Cardiac septum (tissue), 1 donor: ENCODE results near the gene HSPA14. TPM values are rescaled to one million over a fixed set of nuclear protein-coding genes. Genes with fewer than 3 reads are reported as not detected.
A peak's percentile ranks its signal among the peaks of the same experiment; 100 is the strongest.
"Not testable (repeated sequence)": the region's sequence is repeated elsewhere in the genome, so short reads cannot be mapped to it uniquely, and the experiment has no call there.

Experiments used
- DNase-seq: peaks from one replicate; pipeline ENCODE4 v3.0.0-alpha.2; 2020; ENCODE audit warnings: low spot score
- intact Hi-C: fragments of 100-400 bp; cut with DNase I; formaldehyde crosslinking; loops from one replicate; pipeline ENCODE4 v1.14.0; 2022
- long read RNA-seq: library from polyadenylated mRNA; unstranded; transcript quantifications from one replicate; pipeline ENCODE4 v2.0.0, GENCODE V29; 2021
- total RNA-seq: library from RNA; stranded (reverse); fragmentation: NEBNext Ultra II Directional; extraction: Animal tissue kit (Norgen Biotek cat#: 25700); gene quantifications from one replicate; pipeline ENCODE4 v1.2.1, GENCODE V29; 2021
- donor health status: DM: no; HTN: no; CAD: no.

Gene HSPA14, protein sequence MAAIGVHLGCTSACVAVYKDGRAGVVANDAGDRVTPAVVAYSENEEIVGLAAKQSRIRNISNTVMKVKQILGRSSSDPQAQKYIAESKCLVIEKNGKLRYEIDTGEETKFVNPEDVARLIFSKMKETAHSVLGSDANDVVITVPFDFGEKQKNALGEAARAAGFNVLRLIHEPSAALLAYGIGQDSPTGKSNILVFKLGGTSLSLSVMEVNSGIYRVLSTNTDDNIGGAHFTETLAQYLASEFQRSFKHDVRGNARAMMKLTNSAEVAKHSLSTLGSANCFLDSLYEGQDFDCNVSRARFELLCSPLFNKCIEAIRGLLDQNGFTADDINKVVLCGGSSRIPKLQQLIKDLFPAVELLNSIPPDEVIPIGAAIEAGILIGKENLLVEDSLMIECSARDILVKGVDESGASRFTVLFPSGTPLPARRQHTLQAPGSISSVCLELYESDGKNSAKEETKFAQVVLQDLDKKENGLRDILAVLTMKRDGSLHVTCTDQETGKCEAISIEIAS
- 7.3 TPM for total RNA-seq
- long read RNA-seq, transcript HSPA14-201 (14 exons, 1,904 nt): major isoform, 13 of 18 reads
- long read RNA-seq, partial matches to known transcripts: 1 of 18 reads
- long read RNA-seq, other reads (novel, unspliced or antisense): 3 of 18 reads

DNA sequence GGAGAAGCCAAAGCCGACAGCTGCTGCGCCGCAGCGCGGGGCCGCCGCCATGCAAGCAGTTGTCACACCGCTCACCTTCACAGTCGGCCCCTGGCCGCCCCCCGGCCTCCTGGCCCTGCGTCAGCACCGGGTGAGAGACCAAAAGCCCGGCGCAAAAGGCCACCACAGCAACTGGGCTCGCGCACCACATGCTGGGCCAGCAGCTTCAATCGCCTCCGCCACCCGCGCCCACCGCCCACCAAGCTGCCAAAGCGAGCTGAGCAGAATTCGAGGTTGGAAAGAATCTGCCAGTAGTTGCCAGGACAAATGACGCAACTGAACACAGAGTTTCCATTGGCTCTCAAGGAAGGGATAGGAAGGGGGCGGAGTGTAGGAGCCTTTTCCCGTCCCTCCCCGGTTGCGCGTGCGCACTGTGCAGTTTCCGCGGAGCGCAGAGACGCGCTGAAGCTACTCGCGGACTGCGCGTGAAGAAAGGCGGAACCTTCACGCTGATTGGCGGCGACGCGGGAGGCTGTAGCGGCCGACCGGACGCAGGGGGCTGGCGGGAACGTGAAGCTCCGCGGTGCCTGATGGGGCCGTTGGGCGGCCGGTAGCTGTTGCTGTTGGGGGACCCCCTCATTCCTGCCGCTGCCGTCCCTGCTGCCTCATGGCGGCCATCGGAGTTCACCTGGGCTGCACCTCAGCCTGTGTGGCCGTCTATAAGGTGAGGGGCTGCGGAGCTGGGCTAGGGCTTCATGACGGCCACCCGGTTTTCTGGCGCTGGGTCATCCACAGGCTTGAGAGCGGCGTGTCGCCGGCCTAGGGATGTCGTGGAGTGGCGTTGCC, at the start of gene HSPA14, which contains the start of the genes CDNF and MSANTD7:
HSPA14 (plus strand) TSS at position 550 of the 825 bp plus-strand sequence; CDS start at position 647, 97 bp downstream.
CDNF (minus strand) TSS at position 281 of the 825 bp plus-strand sequence; CDS start at position 190, 91 bp downstream.
MSANTD7 (plus strand) TSS at position 550 of the 825 bp plus-strand sequence. CDS start 3,979 bp downstream, outside the sequence.
- DNase-seq: peak; percentile 100
- intact Hi-C loops: loop anchor here (2.0 to 5.0 kb wide), 3 partner anchors 41 to 236 kb away; partner anchors contain the start of genes DCLRE1C and SUV39H2

DNA sequence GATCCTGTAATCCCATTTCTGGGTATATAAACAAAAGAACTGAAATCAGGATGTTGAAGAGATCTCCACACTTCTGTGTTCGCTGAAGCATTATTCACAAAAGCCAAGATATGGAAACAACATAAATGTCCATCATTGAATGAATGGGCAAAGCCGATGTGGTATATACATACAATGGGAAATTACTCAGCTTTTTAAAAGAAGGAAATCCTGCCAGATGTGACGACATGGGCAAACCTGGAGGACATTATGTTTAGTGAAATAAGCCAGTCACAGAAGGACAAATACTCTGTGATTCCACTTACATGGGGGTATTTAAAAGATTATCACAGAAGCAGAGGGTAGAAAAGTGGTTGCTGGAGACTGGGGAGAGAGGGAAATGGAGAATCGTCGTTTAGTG, 39.5 kb upstream of the HSPA14 start:
- intact Hi-C loops: no loop called here
- DNase-seq: no peak

DNA sequence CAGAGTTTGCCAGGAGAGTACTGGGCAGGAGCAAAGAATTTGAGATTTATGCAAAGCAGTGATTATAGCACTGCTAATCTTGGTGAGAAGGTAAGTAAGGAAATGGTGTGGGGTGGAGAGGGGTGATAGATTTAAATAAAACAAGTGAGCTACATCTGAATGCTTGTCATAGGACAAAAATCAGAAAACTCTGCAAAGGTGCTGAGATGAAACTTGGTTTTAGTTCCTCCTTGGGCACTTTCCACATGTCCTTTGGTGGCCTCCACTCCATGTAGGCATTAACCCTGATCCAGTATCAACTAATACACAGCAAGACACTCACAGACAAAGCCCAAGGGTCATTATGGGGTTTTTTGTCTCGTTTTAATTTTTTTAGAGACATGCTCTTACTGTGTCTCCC, 37.7 kb upstream of the HSPA14 start:
- intact Hi-C loops: no loop called here
- no peak for DNase-seq

DNA sequence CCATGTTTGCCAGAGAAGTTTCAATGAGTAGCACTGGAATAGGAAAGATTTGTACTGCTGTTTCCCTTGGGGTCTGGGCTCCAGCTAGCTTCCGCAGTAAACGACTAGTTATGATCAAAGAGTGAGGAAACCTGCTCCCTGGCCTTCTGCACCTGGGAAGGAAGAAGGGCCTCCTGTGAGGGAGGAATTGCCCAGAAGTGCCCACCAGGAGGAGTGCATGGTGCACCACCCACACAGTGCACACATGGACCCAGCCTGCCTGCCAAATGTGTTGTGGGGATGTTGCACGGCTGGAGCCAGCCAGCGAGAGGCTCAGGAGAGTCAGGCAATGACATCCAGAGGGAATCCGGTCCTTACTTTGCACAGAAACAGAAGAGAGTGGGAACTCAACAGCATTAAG, 36.4 kb upstream of the HSPA14 start:
- intact Hi-C loops: no loop called here
- no peak for DNase-seq

DNA sequence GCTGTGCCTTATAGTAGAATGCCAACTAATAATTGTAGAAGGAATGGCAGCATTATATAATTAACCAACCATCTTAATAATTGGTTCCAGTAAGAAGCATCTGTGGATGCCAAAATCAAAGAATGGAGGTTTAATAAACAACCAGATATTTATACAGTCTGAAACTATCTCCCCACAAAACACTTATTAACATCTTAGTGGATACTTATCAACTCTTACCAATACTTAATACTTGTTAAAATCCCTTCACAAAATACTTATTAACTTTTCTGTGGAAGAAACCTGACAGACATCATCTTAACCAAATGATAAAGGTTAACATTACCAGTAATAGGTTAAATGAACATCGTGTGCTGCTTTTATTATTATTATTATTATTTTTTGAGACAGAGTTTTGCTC, 34.3 kb upstream of the HSPA14 start:
- intact Hi-C loops: no loop called here
- no peak for DNase-seq

DNA sequence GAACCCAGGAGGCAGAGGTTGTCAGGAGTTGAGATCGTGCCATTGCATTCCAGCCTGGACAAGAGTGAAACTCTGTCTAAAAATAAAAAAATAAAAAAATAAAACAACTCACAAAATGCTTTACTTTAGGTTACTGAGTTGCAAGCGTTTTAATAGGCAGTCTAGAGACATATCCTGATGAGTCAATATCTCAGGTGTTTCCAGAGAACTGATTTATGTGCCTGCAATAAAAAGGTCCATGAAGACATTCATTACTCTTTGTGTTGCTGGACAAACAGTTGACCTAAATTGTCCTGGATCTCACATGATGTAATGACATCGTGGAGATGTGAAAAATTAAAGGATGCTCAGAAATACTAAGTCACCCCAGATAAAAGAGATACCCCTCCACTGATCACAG, 31.8 kb upstream of the HSPA14 start:
- no peak for DNase-seq
- intact Hi-C loops: no loop called here

DNA sequence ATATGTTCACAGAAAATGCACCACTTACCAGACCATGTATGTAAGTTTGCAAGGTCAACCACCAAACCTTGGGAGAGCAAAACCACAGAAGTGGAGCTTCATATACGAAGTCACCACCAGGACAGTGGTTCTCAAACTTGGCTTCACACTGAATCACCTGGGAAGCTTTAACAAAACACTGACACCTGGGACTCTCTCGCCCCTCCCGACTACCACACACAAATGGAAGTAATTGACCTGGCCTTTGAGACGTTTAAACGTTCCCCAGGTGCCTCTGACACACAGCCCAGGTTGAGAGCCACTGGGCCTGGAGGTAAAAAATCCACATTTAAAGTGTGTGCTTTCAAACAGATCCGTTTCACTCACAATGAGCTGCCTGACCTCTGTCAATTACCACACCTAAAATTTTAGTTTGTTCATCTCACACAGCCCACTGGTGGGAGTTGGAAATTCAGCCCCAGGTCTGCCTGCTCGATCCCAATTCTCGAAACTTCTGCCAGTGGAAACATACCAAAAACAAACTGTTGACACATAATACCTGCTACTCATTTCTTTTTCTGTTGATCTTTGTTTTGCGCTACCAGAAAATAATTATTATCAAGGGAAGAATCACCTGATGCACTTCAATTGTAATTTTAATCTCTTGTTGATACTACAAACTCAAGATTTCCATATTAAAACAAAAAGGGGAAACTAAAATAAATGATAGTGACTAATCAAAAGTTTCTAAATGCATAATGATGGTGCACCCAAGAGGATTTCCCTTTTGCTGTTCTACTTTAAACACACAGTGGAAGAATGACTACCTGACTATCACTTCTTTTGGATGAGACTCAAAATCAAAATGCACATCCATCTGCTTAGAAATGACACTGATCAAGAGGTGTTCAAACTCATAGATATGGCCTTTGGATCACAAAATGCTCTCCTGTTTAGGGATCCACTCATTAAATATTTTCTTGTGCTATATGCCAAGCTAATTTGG, 26.8 kb upstream of the HSPA14 start:
- intact Hi-C loops: loop anchor here (5.0 kb wide), 1 partner anchor 154 kb away; no protein-coding TSS in a partner anchor
- no peak for DNase-seq

DNA sequence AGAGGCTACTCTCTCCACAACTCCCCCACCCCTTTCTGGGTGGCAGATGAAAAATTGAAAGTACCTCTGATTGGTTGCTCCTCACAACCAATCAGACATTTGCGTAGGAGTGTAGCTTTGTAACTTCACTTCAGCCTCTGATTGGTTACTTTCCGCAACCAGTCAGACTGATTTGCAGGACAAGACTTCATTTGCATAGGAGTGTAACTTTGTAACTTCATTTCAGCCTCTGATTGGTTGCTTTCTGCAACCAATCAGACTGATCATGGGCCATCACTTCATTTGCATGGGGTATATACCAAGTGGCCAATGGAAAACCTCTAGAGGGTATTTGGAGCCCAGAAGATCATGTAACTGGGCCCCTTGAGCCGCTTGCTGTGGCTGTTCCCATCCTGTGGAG, 25.8 kb upstream of the HSPA14 start:
- DNase-seq: no peak

DNA sequence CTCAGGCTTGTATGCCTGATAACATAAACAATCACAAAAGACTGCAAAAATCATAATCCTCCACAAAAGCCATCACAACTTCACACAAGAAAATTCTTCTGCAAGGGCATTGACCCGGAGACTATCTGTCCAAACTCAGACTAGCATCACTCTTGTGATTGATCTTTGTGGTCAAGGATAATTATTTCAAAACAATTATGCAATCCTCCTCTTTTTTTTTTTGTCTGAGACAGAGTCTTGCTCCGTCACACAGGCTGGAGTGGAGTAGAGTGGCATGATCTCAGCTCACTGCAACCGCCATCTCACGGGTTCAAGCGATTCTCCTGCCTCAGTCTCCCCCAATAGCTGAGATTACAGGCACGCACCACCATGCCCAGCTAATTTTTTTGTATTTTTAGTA, 22.4 kb upstream of the HSPA14 start:
- intact Hi-C loops: no loop called here
- no peak for DNase-seq

More for the DNA sequence above, 25.8 kb upstream of the HSPA14 start:
- intact Hi-C loops: loop anchor here (5.0 kb wide), 1 partner anchor 155 kb away; no protein-coding TSS in a partner anchor

DNA sequence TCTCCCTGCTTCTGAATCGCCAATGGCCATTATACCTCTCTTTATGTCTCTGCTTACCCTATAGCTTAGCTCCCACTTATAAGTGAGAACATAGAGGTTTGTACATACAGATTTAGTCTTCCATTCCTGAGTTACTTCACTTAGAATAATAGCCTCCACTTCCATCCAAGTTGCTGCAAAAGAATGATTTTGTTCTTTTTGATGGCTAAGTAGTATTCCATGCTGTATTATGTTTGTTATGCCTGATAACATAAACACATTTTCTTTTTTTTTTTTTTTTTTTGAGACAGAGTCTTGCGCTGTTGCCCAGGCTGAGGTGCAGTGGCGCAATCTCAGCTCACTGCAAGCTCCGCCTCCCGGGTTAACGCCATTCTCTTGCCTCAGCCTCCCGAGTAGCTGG, 21.4 kb upstream of the HSPA14 start:
- intact Hi-C loops, DNase-seq: not testable (repeated sequence)

DNA sequence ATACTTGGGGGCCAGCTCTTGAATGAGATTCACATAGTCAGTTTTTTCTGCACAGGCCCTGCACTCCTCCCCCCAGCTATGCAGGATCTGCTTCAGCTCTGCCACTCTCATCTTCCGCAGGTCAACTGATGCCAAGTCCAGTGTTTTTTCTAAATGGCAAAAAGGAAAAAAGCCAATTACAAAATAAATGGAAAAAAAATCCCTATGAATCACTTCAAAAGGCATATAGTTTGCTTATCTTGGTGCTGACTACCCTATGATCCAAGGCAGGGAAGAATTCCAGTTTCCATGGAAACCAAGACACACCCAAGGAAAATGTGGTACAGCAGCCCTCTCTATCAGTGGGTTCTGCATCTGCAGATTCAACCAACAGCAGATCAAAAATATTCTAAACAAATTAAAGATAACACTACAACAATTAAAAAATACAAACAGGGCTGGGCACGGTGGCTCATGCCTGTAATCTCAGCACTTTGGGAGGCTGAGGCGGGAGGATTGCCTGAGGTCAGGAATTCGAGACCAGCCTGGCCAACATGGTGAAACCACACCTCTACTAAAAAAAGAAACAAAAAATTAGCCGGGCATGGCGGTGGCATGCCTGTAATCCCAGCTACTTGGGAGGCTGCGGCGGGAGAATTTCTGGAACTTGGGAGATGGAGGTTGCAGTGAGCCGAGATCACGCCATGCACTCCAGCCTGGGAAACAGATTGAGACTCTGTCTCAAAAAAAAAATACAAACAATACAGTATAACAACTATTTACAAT, 17.9 kb upstream of the HSPA14 start:
- intact Hi-C loops: loop anchor here (5.0 kb wide), 2 partner anchors 283 to 323 kb away; no protein-coding TSS in a partner anchor
- no peak for DNase-seq

DNA sequence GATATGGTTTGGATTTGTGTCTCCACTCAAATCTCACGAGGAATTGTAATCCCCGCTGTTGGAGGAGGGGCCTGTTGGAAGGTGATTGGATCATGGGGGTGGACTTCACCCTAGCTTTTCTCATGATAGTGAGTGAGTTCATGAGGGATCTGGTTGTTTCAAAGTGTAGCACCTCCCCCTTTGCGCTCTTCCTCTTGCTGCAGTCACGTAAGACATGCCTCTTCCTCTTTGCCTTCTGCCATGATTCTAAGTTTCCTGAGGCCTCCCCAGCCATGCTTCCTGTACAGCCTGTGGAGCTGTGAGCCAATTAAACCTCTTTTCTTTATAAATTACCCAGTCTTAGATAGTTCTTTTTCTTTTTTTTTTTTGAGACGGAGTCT, 17.3 kb upstream of the HSPA14 start:
- intact Hi-C loops: loop anchor here (5.0 kb wide), 2 partner anchors 283 to 323 kb away; no protein-coding TSS in a partner anchor
- DNase-seq: no peak

DNA sequence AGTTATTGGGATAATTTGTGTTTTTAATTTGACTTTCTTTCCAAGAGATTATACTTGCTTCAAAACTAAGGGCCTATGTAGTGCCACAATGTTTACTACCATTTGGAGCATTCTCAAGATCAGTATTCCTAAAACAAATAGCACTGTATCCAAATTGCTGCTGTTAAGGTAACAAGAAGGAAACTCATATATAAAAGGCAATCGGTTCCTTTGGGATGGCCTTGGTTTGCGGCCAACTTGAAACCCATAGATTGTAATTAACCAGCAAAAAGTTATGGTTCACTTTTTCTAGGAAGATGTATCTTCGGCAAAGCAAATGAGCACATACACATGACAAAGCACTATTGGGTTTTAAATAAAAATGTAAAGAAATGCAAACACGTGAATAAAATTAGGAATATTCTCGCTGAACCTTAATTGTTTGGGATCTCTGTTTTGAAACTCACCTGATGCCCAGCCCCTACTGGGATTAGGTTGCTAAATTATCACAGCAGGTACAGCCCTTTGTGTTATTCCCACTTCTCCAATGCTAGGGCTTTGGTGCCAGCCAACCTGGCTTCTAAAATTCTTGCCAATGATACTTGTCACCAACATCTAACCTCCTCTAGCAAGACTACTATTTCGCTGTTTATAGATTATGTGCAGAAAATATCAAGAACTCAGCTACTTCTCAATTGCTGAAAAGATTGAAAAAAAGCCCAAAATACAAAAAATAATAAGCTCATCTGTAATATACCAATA, 16.3 kb upstream of the HSPA14 start:
- intact Hi-C loops: loop anchor here (5.0 kb wide), 2 partner anchors 285 to 325 kb away; no protein-coding TSS in a partner anchor
- no peak for DNase-seq

DNA sequence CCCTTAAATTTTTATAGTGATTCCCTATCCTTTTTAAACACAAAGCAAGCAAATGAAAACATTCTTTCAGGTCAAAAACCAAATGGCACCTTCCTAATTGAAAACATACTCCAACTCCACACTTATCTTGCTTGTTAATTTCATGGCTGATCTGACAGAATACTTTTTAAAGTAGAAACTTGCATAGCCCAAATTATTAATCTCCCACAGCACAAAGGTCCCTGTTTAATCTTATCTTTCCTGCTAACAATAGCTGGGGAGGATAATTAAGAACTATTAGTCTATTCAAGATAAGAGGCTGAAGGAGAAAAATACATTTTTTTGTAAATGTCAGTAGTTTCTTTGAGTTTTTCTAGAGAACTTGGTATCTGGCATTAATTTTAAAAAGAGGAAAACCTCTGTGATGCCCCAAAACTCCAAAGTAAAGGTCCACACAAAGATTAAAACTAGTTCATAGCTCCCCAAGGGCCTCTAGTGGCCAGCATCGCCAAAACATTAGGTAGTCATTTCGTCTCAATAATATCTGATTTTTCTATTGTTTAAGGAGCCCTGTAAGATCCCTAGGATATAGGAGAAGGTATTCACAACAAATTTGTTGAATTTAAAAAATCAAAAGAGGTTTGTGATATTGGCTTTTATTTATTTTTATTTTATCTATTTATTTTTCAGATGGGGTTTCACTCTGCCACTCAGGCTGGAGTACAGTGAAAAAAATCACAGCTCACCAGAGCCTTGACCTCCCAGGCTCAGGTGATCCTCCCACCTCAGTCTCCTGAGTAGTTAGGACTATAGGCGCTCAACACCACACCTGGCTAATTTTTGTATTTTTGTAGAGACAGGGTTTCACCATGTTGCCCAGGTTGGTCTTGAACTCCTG, 15.0 kb upstream of the HSPA14 start:
- DNase-seq: no peak
- intact Hi-C loops: loop anchor here (5.0 kb wide), 2 partner anchors 286 to 326 kb away; no protein-coding TSS in a partner anchor

DNA sequence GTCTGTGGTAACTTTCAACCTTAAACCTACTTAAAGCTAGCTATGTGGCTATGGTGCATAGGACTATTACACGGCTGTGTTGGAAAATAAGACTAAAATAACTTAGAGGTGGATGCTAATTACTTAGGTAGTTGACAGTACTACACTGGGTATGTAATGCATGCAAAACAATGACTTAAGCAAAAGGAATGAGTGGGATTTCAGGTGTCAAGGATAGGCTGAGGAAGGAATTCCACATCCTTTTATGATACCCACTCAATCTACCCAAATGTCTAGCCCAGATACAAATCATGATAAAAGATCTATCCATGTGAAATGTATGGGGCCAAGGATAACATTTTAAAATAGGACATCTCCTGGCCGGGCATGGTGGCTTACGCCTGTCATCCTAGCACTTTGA, 14.1 kb upstream of the HSPA14 start:
- DNase-seq: no peak
- intact Hi-C loops: loop anchor here (5.0 kb wide), 2 partner anchors 287 to 327 kb away; no protein-coding TSS in a partner anchor
